GM20431 (cell line): ENCODE measurements around the gene TTC21A.

Experiments
- in situ Hi-C: fragments of 300-500 bp; cut with MseI, MboI; formaldehyde crosslinking; loops from one replicate; pipeline ENCODE4 v1.15.0; 2020; ENCODE audit warnings: low sequenced_read_pairs; ENCODE audit not compliant: unreplicated experiment

The TTC21A gene

DNA sequence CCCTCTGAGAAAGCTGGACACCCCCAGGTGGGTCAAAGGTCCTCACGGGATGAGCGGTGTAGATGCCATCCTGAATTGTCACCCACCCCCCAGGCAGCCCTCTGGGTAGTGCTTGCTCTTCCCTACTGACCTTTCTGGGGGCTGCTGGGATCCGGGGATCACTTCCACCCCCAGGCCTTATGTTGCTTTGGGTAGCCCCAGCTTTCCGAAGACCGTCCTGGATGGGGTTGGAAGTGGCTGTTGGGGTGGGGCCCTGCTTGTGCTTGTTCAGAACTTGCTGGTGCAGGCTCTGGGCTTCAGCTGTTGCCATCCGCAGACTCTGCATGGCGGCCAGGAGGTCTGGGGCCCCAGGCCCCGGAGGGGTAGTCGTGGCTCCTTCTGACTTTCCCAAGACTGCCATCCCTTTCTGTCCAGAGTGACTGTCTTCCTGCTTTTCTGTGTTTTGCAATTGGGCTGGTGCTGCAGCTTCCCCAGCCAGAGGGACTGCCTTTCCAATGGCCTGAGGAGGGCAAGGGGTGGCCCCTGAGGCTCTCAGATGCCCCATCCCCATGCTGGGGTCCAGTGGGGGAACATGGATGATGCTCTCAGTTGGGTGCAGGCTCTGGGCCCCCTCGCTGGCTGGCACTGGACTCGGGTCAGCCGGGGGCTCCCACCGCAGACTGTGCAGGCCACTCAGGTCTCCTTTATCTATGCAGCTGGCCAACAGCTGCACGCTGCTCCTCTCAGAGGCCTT is 78.6 kb downstream of the TTC21A start:
- in situ Hi-C loops: loop anchor here (10.0 kb wide), 2 partner anchors 99 to 189 kb away; partner anchors contain the start of gene CX3CR1

DNA sequence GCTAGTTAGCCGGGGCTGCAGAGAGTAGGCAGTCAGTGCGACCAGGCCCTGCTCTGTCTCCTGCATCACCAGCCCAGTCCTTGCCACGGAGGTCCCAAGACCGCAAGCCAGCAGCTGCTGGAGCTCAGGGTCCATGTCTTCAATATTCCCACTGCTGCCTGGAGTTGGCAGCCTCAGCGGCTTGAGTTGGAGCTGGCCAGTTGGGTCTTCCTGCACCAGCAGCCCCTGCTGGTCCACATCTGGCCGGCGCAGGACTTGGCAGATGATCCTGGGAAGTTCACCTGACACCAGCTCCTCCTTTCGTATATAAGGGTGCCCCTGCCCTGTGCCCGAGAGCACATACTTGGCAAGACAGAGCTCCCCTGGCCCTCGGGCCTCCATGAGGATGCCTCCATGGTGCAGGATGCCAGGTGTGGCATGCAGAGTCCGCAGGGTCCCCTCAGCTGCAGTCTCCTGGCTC is 79.2 kb downstream of the TTC21A start:
- in situ Hi-C loops: loop anchor here (10.0 kb wide), 2 partner anchors 98 to 188 kb away; partner anchors contain the start of gene CX3CR1

DNA sequence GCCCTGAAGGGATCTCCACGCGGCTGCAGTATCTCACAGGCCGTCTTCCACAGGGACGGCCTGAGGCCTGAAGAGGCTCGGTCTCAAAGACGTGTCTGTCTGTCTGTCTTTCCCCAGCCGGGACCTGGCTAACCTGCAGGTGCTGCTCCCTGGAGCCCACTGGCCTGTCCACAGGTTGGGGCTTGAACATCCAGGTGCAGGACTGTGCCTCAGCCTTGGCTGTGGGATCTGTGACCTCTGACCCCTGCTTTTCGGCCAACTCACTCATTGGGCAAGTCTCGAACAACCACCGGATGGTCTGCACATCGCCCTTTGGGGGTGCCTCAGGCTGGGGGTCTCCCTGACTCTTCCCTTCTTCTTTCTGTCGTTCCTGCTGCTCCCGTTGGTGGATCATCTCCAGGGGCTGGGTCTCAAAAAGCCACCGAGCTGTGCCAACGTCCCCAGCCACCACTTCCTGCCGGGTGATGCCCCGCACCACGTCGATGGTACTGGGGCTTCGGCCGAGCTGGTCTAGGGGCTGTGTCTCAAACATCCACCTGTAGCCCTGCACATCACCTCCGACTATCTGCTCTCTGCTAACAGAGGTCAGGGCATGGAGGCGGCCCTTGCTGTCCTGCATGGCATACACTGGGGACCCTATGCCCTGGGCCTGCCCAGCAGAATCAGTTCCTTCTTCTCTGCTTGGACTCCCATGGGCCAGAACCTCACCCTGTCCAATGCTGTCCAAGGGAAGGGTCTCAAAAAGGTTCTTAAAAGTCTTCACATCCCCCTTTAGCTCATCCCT is 80.1 kb downstream of the TTC21A start:
- in situ Hi-C loops: loop anchor here (10.0 kb wide), 2 partner anchors 97 to 187 kb away; partner anchors contain the start of gene CX3CR1
